Fibroblast of pulmonary artery (primary cell): ENCODE data around the gene MTHFR.

Experiments
- DNase-seq: peaks from one replicate; pipeline ENCODE4 v3.0.0-alpha.2; 2010; ENCODE audit warnings: low read depth
- H3K4me3 ChIP-seq: replicated peaks from 2 replicates; pipeline ENCODE4 v1.5.1; 2011; ENCODE audit warnings: low read depth, mild to moderate bottlenecking, control low read depth, low read length, moderate library complexity
- CTCF ChIP-seq: IDR thresholded peaks from 2 replicates; pipeline ENCODE4 v1.5.1; 2011; ENCODE audit warnings: mild to moderate bottlenecking, control low read depth, low read length, inconsistent platforms; ENCODE audit errors: missing control alignments

The MTHFR gene

GRCh38 chr1:11781297-11781696 lies 24.5 kb downstream of the MTHFR start:
- no peak for TF ChIP-seq CTCF
- DNase-seq = no peak

GRCh38 chr1:11780380-11781147 lies 25.2 kb downstream of the MTHFR start:
- no peak overlapping the region for H3K4me3 ChIP-seq
- TF ChIP-seq CTCF = no peak
- DNase-seq = no peak

More at GRCh38 chr1:11781297-11781696, 24.5 kb downstream of the MTHFR start:
- H3K4me3 ChIP-seq = no peak overlapping the region

GRCh38 chr1:11779715-11780379 lies 25.9 kb downstream of the MTHFR start:
- H3K4me3 ChIP-seq = no peak overlapping the region
- no peak for DNase-seq
- no peak for TF ChIP-seq CTCF

- no peak for TF ChIP-seq CTCF
Observed at GRCh38 chr1:11778844-11779623, 26.7 kb downstream of the MTHFR start.

GRCh38 chr1:11778336-11778735 lies 27.4 kb downstream of the MTHFR start:
- H3K4me3 ChIP-seq = no peak overlapping the region
- no peak for DNase-seq
- no peak for TF ChIP-seq CTCF

More at GRCh38 chr1:11778844-11779623, 26.7 kb downstream of the MTHFR start:
- no peak overlapping the region for H3K4me3 ChIP-seq
- no peak for DNase-seq

- TF ChIP-seq CTCF = no peak
- H3K4me3 ChIP-seq = no peak overlapping the region
- no peak for DNase-seq
Observed at GRCh38 chr1:11777658-11778322, 28.0 kb downstream of the MTHFR start.
